CD4-positive, alpha-beta T cell treated with Interleukin-12 subunit alpha and Interleukin-12 subunit beta, for 1 hour (primary cell): ENCODE measurements around the gene SYT14.
"Not testable (repeated sequence)": the region's sequence is repeated elsewhere in the genome, so short reads cannot be mapped to it uniquely, and the experiment has no call there.

Experiments
- DNase-seq: peaks from one replicate; pipeline ENCODE4 v3.0.0-alpha.2; 2020

SYT14 gene

DNA sequence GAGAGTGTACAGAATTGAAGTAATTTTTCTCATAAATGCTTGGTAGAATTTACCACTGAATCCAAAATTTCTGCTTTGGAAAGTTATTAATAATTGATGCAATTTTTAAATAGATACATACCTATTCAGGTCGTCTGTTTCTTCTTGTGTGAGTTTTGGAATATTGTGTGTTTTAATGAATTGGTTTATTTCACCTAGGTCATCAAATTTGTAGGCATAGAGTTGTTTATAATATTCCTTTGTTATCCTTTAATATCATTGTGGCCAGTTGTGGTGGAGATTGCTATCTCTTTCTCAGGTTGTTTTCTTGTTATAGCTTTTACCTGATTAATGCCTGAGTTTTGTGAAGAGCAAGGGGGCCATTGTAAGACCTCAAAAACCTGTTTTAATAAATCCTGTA is 93.5 kb downstream of the SYT14 start:
- no peak for DNase-seq

DNA sequence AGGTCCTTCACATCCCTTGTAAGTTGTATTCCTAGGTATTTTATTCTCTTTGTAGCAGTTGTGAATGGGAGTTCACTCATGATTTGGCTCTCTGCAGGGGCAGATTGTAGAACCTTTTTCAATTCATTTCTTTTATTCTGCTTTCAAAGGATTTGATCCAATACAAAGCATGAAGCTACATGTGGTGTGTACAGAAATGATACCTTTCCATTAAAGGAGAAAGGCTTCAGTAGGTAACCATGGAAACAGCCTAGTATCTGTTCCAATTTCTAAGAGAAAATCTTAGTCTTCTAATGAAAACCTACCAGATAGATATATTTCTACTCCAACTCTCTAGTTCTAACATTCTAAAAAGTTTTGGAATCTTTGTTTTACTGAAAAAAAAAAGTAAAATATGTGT is 105.0 kb downstream of the SYT14 start:
- no peak for DNase-seq

DNA sequence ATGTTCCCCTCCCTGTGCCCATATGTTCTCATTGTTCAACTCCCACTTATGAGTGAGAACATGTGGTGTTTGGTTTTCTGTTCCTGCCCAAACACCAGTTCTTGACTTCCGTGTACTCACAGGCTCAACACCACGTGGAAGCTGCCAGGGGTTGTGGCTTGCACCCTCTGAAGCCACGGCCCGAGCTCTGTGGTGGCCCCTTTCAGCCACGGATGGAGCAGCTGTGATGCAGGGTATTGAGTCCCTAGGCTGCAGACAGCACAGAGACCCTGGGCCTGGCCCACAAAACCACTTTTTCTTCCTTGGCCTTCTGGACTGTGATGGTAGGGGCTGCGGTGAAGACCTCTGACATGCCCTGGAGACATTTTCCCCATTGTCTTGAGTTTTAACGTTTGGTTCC is 111.6 kb downstream of the SYT14 start:
- no peak for DNase-seq

DNA sequence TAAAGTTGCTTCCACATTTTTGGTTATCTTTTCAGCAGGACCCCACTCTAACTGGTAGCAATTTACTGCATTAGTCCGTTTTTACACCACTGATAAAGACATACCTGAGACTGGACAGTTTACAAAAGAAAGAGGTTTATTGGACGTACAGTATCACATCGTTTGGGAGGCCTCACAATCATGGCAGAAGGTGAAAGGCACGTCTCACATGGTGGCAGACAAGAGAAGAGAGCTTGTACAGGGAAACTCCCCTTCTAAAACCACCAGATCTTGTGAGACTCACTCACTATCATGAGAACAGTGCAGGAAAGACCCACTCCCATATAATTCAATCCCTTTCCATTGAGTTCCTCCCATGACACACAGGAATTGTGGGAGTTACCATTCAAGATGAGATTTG is 112.5 kb downstream of the SYT14 start:
- DNase-seq: not testable (repeated sequence)

DNA sequence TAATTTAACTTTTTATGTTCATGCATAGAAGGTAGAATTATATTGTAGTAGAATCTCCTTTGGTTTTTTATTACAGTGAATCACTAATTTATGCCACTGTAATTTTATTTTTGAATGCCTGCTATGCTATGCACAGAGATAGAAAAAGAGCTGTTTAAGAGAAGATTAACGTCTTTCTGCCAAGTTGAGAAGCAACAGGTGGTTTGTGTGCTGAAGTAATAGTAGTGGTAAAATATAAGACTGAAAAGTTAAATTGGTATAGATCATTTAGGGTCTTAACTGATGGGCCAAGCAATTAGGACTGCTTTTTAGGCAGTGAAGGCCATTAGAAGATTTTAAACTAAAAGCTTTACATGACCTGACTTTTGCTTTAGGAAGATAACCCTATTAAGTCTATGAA is 115.1 kb downstream of the SYT14 start:
- DNase-seq: no peak

- DNase-seq: no peak
Measured at GRCh38 chr1:210057593-210057992, 119.6 kb downstream of the SYT14 start.

DNA sequence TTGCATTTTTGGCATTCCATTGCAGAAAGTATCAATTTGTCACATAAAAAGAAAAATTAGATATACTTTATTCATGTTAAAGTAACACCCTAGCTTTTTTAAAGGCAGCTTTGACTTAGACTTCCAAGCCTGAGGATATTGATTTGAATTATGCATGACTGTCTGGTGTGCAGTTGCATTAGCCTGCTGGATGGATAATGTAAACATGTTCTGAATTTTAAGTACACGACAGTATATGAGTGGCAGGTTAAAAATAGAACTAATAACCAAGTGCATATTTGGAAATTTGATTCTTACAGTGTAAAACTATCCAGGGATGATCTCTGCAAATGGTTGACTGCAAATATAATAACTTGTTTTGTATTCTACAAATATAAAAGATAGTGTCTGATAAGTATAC is 124.0 kb downstream of the SYT14 start:
- no peak for DNase-seq

GRCh38 chr1:210070531-210070930 is 132.5 kb downstream of the SYT14 start:
- DNase-seq: no peak

DNA sequence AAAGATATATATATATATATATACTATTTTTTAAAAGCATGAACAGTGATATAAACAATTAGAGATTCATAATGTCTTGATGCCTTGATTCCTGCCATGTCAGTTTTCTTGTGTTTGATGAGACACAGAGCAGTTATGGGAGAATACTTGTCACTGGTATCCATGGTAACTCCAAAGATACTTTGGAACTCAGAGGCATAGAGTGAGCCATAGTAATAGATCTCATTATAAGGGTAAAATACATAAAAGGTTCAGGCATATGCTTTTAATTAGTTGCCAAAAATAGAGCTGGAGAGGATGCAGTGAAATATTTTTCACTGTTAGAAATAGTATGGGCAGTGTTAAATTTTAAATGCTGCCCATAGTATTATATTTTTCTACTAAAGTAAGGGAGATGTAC is 134.1 kb downstream of the SYT14 start:
- DNase-seq: no peak

DNA sequence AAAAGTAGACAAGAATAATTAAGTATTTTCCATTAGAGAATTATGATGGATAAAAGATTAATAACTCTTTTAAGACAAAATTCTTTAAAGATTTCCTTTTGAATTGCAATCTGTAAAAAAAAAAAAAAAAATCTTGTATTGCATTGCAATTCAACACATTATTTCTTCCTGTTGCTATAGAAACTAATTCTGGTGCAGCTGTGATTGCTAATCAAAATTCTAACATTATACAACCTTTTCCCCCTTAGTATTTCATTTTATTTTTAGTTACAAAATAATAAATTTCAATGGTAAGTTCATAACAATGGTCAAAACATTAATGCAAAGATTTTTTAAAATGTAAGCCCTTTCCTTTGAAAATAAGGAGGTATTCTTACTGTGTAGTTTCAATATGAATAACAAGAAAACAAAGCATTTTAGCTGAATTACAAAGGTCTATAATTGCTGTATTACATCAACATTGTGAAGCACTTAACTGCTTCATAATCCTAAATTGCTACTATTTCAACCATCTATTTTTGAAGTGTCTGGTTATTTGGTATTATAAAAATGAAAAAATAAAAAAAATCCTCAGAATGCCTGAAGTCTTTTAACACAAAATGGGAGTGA is 135.0 kb downstream of the SYT14 start:
- no peak for DNase-seq

DNA sequence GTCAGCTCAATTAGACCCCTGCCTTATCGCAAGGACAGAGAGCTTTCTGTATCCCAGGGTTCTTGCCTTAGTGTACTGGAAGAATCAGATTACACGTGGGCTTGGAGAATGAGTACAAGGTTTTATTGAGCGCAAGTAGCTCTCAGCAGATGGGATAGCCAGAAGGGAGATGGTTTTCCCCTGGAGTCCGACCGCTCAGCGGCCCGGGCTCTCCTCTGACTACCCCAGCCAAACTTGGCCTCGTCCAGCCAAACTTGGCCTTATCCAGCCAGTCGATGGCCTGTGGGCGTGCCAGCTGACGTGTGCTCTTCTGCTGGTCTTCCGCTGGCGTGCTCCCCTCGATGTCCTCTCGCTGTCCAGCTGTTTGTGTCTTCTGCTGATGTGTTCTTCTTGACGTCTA is 136.9 kb downstream of the SYT14 start:
- DNase-seq: no peak

DNA sequence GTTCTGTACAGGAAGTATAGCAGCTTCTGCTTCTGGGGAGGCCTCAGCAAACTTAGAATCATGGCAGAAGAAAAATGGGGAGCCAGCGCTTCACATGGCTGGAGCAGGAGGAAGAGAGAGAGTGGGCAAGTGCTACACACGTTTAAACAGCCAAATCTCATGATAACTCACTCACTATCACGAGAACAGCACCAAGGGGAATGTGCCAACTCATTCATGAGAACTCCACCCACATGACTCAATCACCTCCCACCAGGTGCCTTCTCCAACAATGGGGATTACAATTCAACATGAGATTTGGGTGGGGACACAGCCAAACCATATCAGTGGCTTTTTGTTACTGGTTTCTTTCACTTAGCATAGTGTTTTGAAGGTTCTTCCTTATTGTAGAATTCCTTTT is 138.6 kb downstream of the SYT14 start:
- DNase-seq: no peak

- no peak for DNase-seq
Measured at GRCh38 chr1:210081494-210081893, 143.5 kb downstream of the SYT14 start.

DNA sequence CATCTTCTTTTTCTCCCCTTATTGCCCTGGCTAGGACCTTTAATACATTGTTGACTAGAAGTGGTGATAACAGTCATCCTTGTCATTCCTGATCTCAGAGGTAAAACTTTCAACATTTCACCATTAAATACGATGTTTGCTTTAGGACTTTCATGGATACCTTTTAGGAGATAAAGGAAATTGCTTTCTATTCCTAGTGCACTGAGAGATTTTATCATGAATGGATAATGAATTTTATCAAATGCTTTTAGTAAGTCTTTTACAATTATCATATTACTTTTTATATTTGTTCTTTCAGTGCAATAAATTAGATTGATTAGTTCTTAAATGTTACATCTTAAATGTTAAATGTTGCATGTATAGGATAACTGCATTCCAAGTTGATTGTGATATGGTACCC is 147.3 kb downstream of the SYT14 start:
- DNase-seq: no peak

- DNase-seq: no peak
Measured at GRCh38 chr1:210087058-210087457, 149.0 kb downstream of the SYT14 start.

DNA sequence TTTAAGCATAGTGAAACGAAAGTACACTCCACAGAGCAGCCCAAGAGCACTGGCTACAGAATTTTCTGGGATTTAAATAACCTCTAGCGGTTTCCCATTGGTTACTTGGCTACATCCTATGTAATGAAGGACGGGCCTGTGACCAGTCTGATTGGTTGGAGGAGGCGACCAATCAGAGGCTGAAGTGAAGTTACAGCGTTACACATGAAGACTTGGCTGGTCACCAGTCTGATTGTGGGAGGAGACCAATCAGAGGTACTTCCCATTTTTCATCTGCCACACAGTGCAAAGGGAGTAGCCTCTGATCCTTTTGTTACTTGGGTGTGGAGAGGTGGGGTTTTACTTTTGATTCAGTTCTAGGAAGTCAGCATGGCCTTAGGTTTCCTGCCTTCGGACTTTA is 151.8 kb downstream of the SYT14 start:
- DNase-seq: no peak

DNA sequence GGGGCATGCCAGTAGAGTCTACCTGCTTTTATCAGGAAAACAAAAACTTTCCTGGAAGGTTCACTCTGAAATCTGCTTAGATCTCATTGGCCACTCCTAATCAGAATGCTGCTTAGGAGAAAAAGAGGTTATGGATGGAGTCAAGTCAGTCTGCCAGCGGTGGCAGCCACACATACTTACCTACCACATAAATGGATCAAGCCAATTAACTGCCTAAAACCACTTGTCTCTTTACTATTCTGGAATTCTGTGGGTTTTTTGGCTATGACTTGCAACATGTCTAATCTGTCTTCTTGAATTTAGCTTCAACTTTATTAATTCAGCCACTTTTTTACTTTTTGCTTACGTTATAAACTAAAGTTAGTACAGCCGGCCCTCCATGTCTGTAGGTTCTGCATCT is 154.3 kb downstream of the SYT14 start:
- DNase-seq: no peak

DNA sequence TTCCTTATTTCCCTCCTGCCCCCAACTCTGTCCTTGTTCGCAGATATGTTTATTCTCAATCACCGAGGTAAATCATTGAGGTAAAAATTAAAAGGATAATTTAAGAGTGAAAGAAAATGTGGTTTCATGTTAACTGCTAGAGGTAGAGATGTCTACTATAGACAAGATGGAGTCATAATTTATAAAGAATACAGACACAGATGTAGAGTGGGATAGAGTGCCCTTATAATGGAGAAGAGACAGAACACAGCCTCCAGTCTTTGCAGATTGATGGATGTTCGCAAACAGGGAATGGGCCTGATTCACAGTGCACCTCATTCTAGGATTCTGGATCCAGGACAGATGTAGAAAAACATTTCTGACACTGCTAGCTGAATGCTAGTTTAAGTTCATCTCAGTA is 155.4 kb downstream of the SYT14 start:
- DNase-seq: no peak

DNA sequence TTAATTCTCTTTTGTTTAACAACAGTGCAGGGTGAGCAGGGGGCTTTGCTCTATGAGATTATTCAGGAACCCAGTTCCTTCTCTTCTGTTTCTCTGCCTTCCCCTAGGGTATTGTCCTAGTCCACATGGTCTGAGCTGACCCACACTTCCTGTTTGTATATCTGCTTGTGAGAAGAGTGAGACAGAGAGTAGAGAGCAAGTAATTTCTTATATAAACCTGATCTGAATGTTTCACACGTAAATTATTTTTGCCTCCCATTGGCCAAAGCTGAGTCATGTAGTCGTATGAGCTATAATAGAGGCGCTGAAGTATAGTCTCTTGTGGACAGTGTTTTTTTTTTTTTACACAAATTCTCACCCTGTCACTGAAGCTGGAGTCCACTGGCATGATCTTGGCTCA is 160.3 kb downstream of the SYT14 start:
- DNase-seq: no peak

GRCh38 chr1:210099921-210100320 is 161.9 kb downstream of the SYT14 start:
- no peak for DNase-seq

- no peak for DNase-seq
Measured at GRCh38 chr1:210104103-210104502, 166.1 kb downstream of the SYT14 start.

GRCh38 chr1:210112906-210113305 is 174.9 kb downstream of the SYT14 start:
- not testable (repeated sequence) for DNase-seq

DNA sequence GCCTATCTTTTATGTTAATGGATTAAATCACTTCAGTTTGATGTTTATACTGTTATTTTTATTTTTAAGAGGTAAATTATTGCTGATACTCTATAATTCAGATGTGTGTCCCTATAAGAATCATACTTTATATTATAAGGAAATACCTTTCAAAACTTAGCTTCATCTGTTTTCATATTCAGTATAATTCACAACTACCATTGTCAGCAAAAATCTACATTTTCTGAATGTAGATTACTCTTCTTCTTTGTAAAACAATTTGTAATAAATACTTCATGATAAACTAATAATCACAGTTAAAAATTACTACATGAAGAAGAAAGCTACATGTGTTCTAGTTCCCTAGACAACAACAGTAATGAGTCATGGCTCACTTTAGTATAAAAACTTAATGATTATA is 179.2 kb downstream of the SYT14 start:
- no peak for DNase-seq

DNA sequence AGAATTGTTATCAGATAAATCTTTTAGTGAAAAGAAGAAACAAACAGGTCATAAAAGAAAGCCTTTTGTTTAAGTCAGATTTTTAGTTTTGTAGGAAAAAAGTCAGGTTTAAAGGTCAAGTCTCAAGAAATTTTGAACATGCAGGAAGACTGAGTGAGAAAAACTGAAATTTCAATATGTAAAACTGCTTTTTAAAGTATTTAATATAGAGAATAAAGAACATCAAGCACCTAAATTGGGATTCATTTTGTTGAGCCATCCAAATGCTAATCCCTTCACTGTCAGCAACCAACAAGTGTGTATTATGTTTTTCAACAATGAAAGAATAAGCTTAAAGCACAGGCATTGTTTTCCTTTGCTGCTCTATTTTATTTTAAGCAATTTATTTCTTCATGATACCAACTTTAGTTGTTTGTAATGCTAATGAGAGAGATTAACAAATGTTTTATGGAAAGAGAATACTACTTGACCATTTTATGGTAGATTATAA is 179.7 kb downstream of the SYT14 start:
- no peak for DNase-seq

DNA sequence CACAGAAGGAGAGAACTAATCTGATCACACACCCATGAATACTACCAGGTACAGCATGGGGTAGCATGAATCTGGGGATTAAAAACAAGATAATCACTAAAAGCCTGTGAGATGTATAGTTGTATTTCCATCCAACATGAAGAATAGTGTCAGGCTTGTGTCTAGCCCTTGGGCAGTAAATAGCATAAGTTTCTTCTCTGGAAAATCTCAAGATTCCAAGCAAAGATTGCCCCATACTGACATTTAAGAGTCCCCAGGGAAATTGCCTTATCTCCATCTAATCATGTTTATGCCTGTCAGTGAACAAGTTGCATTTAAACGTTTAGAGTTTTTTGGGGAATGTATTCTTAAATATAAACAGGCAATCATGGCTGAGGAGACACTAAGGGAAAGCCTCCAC is 185.4 kb downstream of the SYT14 start:
- no peak for DNase-seq
